RPMI7951 (cell line): ENCODE results near the gene RAD51B. TPM values are rescaled to one million over a fixed set of nuclear protein-coding genes. Genes with fewer than 3 reads are reported as not detected.

ENCODE experiments used
- DNase-seq: peaks from one replicate; pipeline ENCODE4 v3.0.0-alpha.2; 2012; ENCODE audit warnings: low read depth
- total RNA-seq: library from RNA; depleted of rRNA; stranded (reverse); fragments of >200 nt; shearing (Covaris generic); gene quantifications from 2 replicates; pipeline ENCODE4 v1.2.3, GENCODE V29; 2014; rRNA removed

The RAD51B gene
- total RNA-seq, 1 experiment from 2014 or later: 10.9 TPM

DNA sequence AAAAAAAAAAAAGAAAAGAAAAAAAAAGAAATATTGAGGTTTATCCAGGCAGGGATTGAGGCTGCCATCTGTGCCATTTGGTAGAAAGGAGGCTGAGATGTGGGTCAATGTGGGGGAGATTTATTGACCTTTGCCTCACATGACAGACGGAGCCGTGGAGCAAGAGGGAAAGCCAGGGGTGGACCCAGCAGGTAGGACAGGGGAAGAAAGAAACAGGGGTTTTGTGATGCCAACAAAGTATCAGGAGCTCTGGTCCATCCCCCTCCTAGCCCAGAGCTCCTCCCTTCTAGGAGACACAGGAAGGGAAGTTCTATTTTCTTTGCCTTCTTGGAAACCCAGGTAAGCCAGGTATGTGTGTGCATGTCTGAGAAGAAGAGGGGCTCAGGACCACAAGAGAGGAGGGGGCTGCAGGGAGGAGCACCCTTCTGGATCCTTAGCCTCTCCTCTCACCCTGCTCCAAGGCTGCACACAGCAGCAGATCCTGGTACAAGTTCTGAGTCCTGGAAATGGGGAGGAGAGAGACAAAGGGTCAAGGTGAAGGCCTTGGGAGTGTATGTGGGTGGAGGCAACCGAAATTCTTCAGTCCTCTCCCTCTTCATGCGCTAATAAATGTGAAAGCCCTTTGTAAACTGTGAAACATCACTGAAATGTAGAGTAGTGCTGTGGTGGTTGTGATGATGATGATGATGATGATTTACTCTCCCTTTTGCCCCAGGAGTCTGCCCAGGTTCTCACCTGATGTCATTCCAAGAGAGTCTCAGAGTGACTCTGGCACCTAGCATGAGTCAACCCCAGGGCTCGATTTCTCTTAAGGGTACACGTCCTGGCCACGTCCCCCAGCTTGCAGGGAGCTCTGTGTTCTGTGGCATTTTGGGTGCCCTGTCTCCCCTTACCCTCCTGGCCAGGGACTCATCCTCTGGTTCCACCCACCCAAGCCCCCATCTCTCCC is 947.0 kb downstream of the RAD51B start:
- DNase-seq: no peak

DNA sequence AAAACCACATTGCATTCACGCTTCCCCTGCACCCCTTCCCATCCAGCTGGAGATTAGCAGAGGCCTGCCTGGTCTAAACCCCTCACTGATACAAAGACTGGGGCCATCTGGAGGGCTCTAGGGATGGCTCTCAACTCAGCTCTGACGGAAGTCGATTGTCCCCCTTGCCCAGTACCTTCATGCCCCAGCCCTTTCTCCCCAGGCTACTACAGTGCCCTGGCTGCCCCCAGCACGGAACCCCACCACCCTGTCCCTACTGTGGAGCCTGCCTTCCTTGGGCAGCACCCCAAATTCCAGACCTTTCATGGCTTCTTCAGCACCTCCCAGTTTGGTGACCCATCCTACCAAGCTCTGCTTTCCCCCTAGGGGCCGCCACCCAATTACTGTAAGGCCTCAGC is 947.7 kb downstream of the RAD51B start:
- DNase-seq: no peak

DNA sequence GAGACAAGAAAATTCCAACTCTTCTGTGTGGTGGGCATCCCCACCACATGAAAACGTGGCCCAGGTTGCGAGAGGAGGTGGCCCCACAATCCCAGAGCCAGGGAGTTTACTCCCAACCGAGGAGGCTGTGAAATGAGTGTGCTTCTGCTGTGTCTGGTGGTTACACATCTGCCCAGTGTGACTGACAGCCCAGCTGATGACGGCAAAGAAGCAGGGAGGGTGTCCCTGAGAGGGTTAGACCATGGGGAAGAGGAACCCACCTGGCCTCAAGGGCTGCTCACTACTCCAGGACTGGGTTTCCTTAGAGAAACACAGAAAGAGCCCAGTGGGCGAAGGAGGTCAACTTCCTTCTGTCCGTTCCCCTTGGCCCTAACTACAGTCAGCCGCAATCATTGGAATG is 948.7 kb downstream of the RAD51B start:
- DNase-seq: no peak

DNA sequence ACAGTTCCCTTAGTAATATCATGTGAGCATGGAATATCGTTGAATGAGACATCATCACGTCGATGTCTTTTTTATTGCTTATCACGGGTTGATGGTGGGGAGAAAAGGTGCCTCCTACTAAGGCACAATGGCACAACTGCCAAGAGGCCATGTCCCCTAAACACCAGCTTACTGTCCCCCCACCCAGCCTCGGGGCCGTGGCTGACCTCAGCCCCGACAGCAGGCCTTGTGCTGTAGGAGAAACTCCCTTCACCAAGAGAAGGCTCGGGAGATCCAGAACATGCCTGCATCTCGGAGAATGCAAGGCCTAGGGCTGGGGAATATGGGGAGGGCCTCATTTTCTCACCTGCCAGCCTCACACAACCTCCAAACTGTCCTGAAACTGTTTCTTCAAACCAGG is 950.5 kb downstream of the RAD51B start:
- DNase-seq: no peak

DNA sequence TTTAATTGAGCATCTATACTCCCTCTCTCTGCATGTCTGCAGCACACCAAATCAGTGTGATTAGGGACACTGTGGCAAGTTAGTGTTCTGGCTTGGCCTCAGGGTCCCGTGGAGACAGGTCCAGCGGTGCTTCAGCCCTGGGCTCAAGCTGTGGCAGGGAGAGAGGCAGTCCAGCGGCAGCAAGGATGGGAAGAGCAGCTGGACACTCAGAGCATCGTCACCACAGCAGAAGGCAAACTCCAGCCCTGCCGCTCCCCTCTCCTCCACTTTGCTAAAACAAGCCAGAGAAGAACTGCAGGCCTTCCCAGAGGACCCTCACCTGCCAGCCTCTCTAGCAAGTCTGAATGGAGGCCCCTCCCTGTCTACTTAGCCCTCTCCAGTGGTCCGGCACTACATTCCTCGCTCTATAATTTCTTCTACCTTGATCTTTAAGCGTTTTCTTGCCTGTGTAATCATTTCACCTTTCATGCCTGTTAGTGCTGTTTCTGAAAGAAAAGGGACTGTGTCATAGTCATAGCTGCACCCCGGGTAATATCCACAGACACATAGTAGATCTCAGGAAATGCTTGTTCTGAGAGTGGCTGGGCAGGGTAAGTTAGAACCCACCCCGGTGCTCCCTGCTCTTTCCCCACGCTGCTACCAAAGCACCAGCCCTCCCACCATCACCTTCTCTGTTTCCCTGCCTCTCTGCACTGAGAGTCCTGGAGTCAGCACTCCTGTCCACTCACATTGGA is 951.1 kb downstream of the RAD51B start:
- no peak for DNase-seq

DNA sequence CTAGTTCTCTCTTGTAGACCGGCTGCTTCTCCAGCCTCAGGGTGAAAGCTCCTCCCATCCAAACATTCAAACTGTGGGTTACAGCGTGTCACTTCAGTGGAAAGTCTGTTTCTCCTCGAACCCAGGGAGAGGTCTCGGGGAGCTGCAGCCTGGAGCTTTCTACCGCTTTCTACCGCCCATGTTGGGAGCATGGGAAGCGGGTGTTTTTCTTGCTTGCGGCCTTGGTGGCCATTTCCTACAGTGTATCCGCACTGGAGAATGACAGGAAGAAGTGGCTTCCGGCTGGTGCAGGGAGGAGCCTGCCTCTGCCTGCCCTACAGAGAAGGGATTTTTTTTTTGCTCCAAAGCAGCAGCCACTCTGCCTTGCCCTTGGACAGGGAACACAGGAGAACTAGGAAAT is 952.1 kb downstream of the RAD51B start:
- DNase-seq: no peak

DNA sequence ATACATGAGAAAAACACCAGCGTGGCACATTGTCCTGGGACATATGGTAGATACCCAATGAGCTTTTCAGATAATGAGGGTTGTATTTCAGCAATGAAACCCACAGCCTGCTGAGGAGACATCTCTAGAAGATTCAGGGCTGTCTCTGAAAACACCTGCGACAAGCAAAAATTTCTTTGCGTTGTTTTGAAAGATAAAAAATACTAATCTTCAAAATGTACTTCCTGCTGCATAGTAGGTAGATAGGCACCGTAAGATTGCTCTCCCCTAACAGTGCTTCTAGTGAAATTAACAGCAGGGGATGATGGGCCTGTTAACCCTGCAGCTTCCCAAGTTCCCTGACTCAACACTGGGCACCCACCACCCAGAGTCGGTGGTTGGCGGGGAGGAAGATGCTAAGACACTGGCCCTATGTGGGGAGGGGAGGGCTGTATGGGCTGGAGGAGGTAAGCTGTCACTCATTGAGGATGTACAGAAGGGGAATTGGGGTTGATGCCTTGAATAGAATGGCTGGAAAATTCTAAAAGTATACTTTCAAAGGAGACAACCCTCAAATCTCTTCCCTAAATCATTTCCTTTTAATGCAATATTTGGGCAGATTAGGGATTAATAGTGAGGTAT is 953.3 kb downstream of the RAD51B start:
- DNase-seq: no peak

DNA sequence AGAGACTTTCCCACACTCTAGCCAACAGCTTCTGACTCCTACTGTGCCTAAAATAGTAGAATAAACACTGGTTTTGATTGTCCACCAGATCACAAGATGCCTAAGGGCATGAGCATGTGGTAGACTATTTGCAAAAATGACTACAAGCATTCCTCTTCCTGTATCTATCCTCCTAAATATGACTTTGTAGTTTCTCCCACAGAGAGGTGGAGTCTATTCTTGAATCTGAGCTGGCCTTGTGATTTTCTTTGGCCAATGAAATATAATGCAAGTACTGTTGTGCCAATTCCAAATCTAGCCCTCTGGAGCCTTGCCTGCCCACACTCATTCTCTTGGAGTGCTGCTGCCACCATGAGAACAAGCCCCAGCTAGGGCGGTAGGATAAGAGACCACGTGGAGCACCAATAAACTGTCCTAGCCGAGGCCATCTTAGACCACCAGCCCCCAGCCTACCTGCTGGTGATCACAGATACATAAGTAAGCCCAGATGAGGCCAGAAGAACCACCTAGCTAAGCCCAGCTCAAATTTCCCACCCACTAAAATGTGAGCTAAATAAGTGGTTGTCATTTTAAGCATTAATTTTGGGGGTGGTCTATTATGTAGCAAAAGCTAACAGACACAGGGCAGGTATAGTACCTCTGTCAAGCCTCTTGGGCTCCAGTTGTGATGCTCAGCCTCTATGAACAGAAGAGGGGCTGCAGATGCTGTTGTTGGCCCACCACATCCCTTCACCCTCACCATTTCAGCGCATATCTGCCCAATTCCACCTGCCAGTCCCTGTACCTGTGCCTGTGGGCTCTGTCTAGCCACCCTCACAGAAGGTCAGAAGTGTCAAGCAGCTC is 955.4 kb downstream of the RAD51B start:
- peak; percentile 98 for DNase-seq

DNA sequence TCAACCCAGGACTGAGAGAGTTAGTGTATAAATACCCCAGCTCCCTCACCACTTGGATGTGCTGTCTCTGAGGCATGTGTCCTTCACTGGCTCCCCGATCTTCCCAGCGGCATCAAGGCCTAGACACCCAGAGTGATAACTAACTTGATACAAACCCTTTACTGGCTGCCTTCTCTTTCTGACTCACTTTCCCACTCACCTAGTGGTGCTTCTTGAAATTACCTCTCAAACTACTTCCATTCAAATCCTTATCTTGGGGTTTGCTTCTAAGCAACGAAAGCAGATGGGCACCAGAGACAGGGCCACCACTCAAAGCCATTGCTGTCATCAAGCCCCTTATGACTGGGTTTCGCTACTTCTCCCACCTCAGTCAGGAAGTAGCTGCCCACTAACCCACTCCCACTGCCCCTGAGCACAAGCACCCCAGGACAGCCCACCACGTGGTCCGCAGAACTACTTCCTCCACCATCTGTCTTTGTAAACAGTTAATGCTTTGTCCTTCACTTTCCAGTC is 956.1 kb downstream of the RAD51B start:
- DNase-seq: peak; percentile 19

DNA sequence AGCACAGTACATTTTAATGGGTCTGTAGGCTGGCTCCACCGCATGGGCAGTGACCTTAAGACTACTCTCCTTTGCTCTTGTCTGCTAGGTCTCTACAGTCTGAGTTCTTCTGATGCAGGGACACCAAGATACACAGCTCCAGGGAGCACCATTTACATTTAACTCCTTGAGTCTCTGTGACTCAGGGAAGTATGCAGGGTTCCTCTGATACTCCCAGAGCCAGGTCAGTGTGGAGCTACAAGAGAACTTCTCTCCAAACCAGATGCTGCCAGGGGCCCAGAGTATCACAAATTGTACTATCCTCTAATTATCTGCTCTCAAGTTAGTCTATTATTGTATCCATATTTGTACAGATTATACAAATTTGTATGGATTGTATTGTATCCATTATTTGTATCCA is 958.1 kb downstream of the RAD51B start:
- no peak for DNase-seq

Other genes with a start within 250 kb of the RAD51B start
- 18.5 and 20.9 TPM in 2 replicates for gene PIGH, start 219.5 kb upstream of the RAD51B start, total RNA-seq
- 16.0 and 21.9 TPM in 2 replicates for gene ARG2, start 199.9 kb upstream of the RAD51B start, total RNA-seq
- 49.3 and 52.6 TPM in 2 replicates for gene VTI1B, start 145.1 kb upstream of the RAD51B start, total RNA-seq
- 73.6 and 86.6 TPM in 2 replicates for gene RDH11, start 124.0 kb upstream of the RAD51B start, total RNA-seq
- not detected in 2 replicates for gene RDH12, start 117.9 kb upstream of the RAD51B start, total RNA-seq
- gene ZFYVE26, start 3.2 kb upstream of the RAD51B start, total RNA-seq: 9.1 and 9.3 TPM in 2 replicates